Activated effector memory CD4-positive, alpha-beta T cell treated with anti-CD3 and anti-CD28 coated beads, Interleukin-2, amount 50 U/mL, for 16 hours (primary cell): ENCODE measurements around the gene GLCCI1.
A peak's percentile ranks its signal among the peaks of the same experiment; 100 is the strongest.

Experiments
- DNase-seq: peaks from one replicate; pipeline ENCODE4 v3.0.0-alpha.2; 2020

The GLCCI1 gene

GRCh38 chr7:8109196-8110022 lies 140.8 kb downstream of the GLCCI1 start:
- no peak for DNase-seq

GRCh38 chr7:8111282-8111960 lies 142.8 kb downstream of the GLCCI1 start:
- no peak for DNase-seq

DNA sequence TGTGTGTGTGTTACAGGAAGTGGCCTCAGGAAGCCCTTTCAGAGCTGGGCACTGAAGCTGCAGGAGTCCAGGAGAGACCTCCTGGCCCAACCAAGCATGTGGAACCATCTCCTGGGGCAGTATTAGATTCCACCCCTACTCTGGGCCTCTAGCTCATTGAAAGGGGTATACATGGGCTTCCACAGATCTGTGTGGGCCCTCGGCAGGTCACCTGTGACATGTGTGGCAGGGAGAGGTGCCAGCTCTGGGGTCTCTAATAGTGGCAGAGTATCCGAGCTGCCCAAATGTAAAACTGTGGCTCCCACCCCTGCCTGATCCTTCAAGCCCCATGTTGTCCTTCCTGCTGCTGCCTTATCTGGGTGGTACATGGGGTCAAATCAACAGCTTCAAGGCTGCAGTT lies 144.1 kb downstream of the GLCCI1 start:
- no peak for DNase-seq

DNA sequence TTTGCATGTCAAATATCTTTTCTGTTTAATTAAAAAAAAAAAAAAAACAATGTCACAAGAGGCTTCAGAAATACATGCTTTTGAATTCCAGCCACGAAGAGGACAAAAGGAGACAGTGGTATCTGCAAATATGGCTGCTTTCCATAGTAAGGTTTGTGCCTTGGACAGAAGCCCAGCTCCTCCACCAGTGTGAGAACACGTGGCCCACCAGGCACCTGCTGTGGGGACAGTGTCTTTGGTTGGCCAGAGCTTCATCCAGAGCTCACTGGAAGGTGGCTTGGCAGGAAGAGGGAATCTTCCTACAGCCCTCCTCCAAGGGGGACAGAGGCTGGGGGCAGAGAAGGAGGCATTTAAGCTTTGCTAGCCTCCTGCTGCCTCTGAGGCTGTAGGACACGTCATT lies 144.6 kb downstream of the GLCCI1 start:
- no peak for DNase-seq

DNA sequence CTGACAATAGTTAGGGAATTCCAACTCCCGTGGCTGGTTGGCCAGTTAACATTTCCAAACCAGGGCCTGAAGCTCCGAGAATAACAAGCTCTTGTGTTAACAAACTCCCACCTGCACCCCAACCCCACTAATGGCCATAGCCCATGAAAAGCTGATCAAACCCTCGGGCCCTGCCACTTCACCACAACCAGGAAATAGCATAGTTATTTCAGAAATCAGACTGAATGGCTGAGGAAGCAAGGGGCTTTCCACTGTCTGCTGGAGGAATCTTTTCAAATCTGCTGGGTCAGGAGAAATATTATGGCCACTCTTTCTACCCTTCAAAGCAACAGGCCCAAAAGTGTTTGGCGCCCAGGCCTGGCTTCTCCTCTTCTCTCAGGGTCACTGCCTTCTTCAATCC lies 145.6 kb downstream of the GLCCI1 start:
- DNase-seq, result no peak

- no peak for DNase-seq
These were observed 147.2 kb downstream of the GLCCI1 start for GRCh38 chr7:8115547-8116402.

DNA sequence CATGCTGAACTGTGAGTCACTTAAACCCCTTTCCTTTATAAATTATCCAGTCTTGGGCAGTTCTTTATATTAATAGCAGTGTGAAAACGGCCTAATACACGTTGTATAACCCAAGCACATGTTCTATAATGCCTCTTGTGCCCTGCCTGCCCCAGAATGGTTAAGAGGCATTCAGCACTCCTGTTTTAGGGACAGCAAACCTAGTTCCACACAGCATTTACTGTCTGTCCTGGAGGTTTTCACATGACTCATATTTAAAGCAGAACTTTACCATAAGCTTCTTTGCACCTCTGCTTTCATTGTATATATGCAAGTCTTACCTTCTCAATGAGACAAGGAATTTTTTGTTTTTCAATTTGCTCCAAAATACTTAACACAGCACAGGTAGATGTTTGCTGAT lies 148.6 kb downstream of the GLCCI1 start:
- DNase-seq, result no peak

- DNase-seq, result no peak
These were observed 150.7 kb downstream of the GLCCI1 start for GRCh38 chr7:8119262-8119661.

- DNase-seq, result no peak
These were observed 151.9 kb downstream of the GLCCI1 start for GRCh38 chr7:8120390-8121058.

GRCh38 chr7:8121243-8121642 lies 152.6 kb downstream of the GLCCI1 start:
- no peak for DNase-seq

GRCh38 chr7:8125680-8126444 lies 157.3 kb downstream of the GLCCI1 start:
- DNase-seq, result peak; percentile 89

DNA sequence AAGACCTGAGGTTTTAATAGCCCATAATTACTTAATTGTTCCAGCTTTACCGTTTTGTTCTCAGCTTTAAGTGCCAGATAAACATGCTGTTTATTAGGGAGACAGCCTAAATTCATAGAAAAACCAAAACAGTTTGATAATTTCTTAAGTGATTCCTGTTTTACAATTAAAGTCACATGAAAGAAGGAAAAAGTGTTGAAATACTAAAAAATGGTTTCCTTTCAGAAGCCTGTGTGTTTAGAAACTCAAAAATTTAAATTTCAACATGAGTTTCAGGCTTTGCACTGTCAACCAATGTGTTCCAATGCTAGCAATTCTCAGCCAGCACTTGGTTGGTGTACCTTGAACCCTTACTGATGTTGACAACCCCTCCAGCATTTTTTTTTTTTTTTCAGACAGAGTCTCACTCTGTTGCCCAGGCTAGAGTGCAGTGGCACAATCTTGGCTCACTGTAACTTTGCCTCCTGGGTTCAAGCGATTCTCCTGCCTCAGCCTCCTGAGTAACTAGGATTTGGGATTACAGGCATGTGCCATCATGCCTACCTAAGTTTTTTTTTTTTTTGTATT lies 158.1 kb downstream of the GLCCI1 start:
- DNase-seq, result no peak

GRCh38 chr7:8128449-8129317 lies 160.1 kb downstream of the GLCCI1 start:
- no peak for DNase-seq

DNA sequence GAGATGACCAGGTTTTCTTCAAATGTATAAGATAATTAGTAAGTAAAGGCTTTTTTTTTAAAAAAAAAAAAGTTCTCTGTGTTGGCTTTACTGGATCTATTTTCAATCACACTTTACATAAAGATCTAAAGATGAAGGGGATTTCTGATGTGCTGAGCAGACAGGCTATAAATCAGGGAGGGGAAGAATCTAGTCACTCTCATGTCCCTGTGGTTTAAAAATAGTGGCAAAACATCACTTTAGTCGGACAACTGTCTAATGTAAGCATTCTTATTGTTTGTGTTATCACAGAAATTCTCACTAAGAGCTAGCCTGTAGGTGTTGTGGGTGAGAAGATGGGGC lies 160.7 kb downstream of the GLCCI1 start:
- no peak for DNase-seq

GRCh38 chr7:8130663-8131062 lies 162.1 kb downstream of the GLCCI1 start:
- DNase-seq, result no peak

- no peak for DNase-seq
These were observed 163.4 kb downstream of the GLCCI1 start for GRCh38 chr7:8131694-8132605.

DNA sequence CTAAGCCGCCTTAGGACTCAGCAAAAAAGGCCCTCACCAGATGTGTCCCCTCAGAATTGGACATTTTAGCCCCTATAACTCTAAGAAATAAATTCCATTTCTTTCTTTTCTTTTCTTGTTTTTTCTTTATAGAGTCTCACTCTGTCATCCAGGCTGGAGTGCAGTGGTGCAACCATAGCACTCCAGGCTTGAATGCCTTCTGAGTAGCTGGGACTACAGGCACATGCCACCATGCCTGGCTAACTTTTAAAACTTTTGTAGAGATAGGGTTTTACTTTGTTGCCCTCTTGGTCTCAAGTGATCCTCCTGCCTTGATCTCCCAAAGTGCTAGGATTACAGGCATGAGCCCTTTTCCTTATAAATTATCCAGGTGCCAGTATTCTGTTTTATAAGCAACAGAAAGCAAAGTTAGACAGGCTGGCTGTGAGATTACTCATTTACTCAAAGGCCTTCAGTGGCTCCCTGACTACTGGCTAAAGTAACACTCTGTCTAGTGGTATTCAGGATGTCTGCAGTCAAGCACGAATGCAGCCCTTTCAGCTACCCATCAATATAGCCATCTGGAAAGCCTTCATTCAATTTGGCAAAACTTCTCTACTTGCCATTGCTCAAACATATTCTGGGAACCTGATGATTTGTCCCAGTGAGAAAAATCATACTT lies 164.7 kb downstream of the GLCCI1 start:
- no peak for DNase-seq

- DNase-seq, result no peak
These were observed 165.6 kb downstream of the GLCCI1 start for GRCh38 chr7:8134089-8134733.

GRCh38 chr7:8135417-8135816 lies 166.8 kb downstream of the GLCCI1 start:
- DNase-seq, result no peak
